GM12878 (cell line): ENCODE data around the gene CLEC14A. TPM values are rescaled to one million over a fixed set of nuclear protein-coding genes. Genes with fewer than 3 reads are reported as not detected.

Experiments
- ATAC-seq: fragments of 200-7000 bp; cut with Tn5 transposase; 3 replicates; pipeline ENCODE4 v1.9.1; 2020; ENCODE audit warnings: mild to moderate bottlenecking, moderate library complexity
- BruUV-seq: library from RNA; stranded (reverse); fragments of 400-500 nt; replicated peaks from 2 replicates; lab custom pipeline; 2021; lab: Mats Ljungman, UMichigan
- CTCF ChIA-PET: fragments of 300-600 bp; sonication (Branson Sonifier 250); formaldehyde crosslinking; extraction: SDS; loops from one replicate; lab custom pipeline; 2021; ENCODE audit warnings: inconsistent platforms; lab: Yijun Ruan, JAX
- POLR2A ChIA-PET: fragments of 350-600 bp; formaldehyde crosslinking; extraction: SDS; loops from one replicate; lab custom pipeline; 2021; ENCODE audit warnings: inconsistent platforms; lab: Charles Lee
- RAD21 ChIA-PET: fragments of 300-600 bp; sonication (Branson Sonifier 250); formaldehyde crosslinking; loops from one replicate; lab custom pipeline; 2023; ENCODE audit warnings: antibody characterized with exemption; ENCODE audit not compliant: unreplicated experiment; lab: Charles Lee
- SMC1A ChIA-PET: fragments of 300-600 bp; sonication (Branson Sonifier 250); formaldehyde crosslinking; loops from one replicate; lab custom pipeline; 2023; ENCODE audit not compliant: unreplicated experiment, uncharacterized antibody; lab: Charles Lee
- DNase-seq: peaks from one replicate; pipeline ENCODE4 v3.0.0-alpha.2; 2011; ENCODE audit warnings: low read depth, low spot score
- FAIRE-seq: peaks from 3 replicates; lab custom pipeline; 2011; peaks lifted over from hg19 to GRCh38; lab: Jason Lieb, UNC
- H2AFZ ChIP-seq: 2 replicates; pipeline ENCODE4 v1.6.0; 2011; ENCODE audit warnings: low read depth, low read length, control low read depth; ENCODE audit not compliant: control insufficient read depth
- H3K27ac ChIP-seq: 2 replicates; pipeline ENCODE4 v1.5.1; 2011; ENCODE audit warnings: control low read depth; ENCODE audit not compliant: control insufficient read depth, insufficient read depth
- H3K27me3 ChIP-seq, 2 experiments: replicated peaks in 1 of 2; 2 replicates each; pipeline versions ENCODE4 v1.6.0 to v1.6.1; 2011; ENCODE audit warnings: low read length in 1 of 2; ENCODE audit not compliant: control insufficient read depth in 2 of 2, insufficient read depth in 2 of 2
- H3K36me3 ChIP-seq, 2 experiments: 2 replicates each; pipeline ENCODE4 v1.5.1; 2011; ENCODE audit warnings: low read length in 1 of 2; ENCODE audit not compliant: control insufficient read depth in 2 of 2, insufficient read depth in 2 of 2
- H3K4me1 ChIP-seq: 2 replicates; pipeline ENCODE4 v1.6.1; 2011; ENCODE audit warnings: mild to moderate bottlenecking, low read length, moderate library complexity, mixed read lengths; ENCODE audit not compliant: control insufficient read depth, insufficient read depth
- H3K4me2 ChIP-seq: 2 replicates; pipeline ENCODE4 v1.6.0; 2011; ENCODE audit warnings: control low read depth; ENCODE audit not compliant: control insufficient read depth, insufficient read depth
- H3K4me3 ChIP-seq: fragments of 200-600 bp; sonication (generic); 2 replicates; pipeline ENCODE4 v1.5.1; 2016
- H3K79me2 ChIP-seq: 2 replicates; pipeline ENCODE4 v1.6.0; 2011; ENCODE audit warnings: low read length; ENCODE audit not compliant: control insufficient read depth, insufficient read depth
- H3K9ac ChIP-seq: 2 replicates; pipeline ENCODE4 v1.8.0; 2011; ENCODE audit warnings: low read length, control low read depth, mixed read lengths; ENCODE audit not compliant: control insufficient read depth, insufficient read depth
- H3K9me3 ChIP-seq: replicated peaks from 3 replicates; pipeline ENCODE4 v1.5.1; 2011; ENCODE audit warnings: mild to moderate bottlenecking, low read length; ENCODE audit not compliant: control insufficient read depth, insufficient read depth
- H4K20me1 ChIP-seq: 2 replicates; pipeline ENCODE4 v1.6.0; 2011; ENCODE audit not compliant: control insufficient read depth, insufficient read depth
- BHLHE40 ChIP-seq, 2 experiments: fragments of 450-650 bp in 1 of 2; IDR thresholded peaks; 2 replicates each; pipeline ENCODE4 v1.6.1; 2011 to 2017; ENCODE audit warnings: low read depth in 2 of 2, borderline replicate concordance in 1 of 2, improper control_type of control experiment in 1 of 2, low read length in 1 of 2, mild to moderate bottlenecking in 1 of 2
- CBX5 ChIP-seq: sonication (generic); IDR thresholded peaks from 2 replicates; pipeline ENCODE4 v1.6.1; 2016; ENCODE audit warnings: low read depth, moderate library complexity, mild to moderate bottlenecking, inconsistent platforms
- CREB1 ChIP-seq: IDR thresholded peaks from 2 replicates; pipeline ENCODE4 v1.6.1; 2012; ENCODE audit warnings: low read depth, mild to moderate bottlenecking, inconsistent platforms
- CREM ChIP-seq: IDR thresholded peaks from 2 replicates; pipeline ENCODE4 v1.6.1; 2014; ENCODE audit warnings: antibody characterized with exemption, low read depth
- EP300 ChIP-seq, 2 experiments: fragments of 150-350 bp in 1 of 2; IDR thresholded peaks; 2 replicates each; pipeline ENCODE4 v1.6.1; 2011 to 2012; ENCODE audit warnings: low read depth in 2 of 2, low read length in 2 of 2, borderline replicate concordance in 1 of 2, improper control_type of control experiment in 1 of 2, inconsistent platforms in 1 of 2; ENCODE audit not compliant: control insufficient read depth in 1 of 2
- EZH2 ChIP-seq: IDR thresholded peaks from 2 replicates; pipeline ENCODE4 v1.6.1; 2012; ENCODE audit warnings: low read depth, mild to moderate bottlenecking, control low read depth, inconsistent platforms, low read length, borderline replicate concordance; ENCODE audit not compliant: control insufficient read depth
- MXI1 ChIP-seq: fragments of 150-350 bp; IDR thresholded peaks from 2 replicates; pipeline ENCODE4 v1.6.1; 2011; ENCODE audit warnings: low read depth, mild to moderate bottlenecking, inconsistent platforms, low read length, improper control_type of control experiment
- NRF1 ChIP-seq: conservative IDR thresholded peaks from 2 replicates; pipeline ENCODE4 v1.6.1; 2011; ENCODE audit warnings: mild to moderate bottlenecking, low read depth, low read length, improper control_type of control experiment
- POLR2A ChIP-seq: IDR thresholded peaks from 2 replicates; pipeline ENCODE4 v1.6.1; 2011; ENCODE audit warnings: low read depth, mild to moderate bottlenecking, low read length
- RELA ChIP-seq: fragments of 450-650 bp; IDR thresholded peaks from 2 replicates; pipeline ENCODE4 v1.8.0; 2014; ENCODE audit warnings: borderline replicate concordance; ENCODE audit not compliant: partially characterized antibody
- SREBF2 ChIP-seq: IDR thresholded peaks from 2 replicates; pipeline ENCODE4 v1.6.1; 2012; ENCODE audit warnings: mild to moderate bottlenecking, low read length
- SRF ChIP-seq, 2 experiments: IDR thresholded peaks; 2 replicates each; pipeline ENCODE4 v1.6.1; 2011; ENCODE audit warnings: low read depth in 2 of 2, low read length in 2 of 2, mild to moderate bottlenecking in 1 of 2, moderate library complexity in 1 of 2
- YBX1 ChIP-seq: fragments of 450-650 bp; IDR thresholded peaks from 2 replicates; pipeline ENCODE4 v1.6.1; 2016; ENCODE audit warnings: antibody characterized with exemption
- ZZZ3 ChIP-seq: IDR thresholded peaks from 2 replicates; pipeline ENCODE4 v1.6.1; 2011; ENCODE audit warnings: low read depth; ENCODE audit not compliant: control insufficient read depth, insufficient read length
- WGBS: methylation state at CpG from one replicate; pipeline ENCODE4 v1.1.6; 2016; ENCODE audit warnings: low lambda C conversion rate; ENCODE audit not compliant: insufficient replicate concordance, insufficient coverage; ENCODE audit errors: missing lambda C conversion rate; 5-methylcytosine and 5-hydroxymethylcytosine counted together
- in situ Hi-C: fragments of 300-500 bp; cut with MboI; formaldehyde crosslinking; loops from 9 replicates; pipeline ENCODE4 v1.14.3; 2018; ENCODE audit warnings: mixed read lengths
- intact Hi-C: fragments of 100-400 bp; cut with micrococcal nuclease; formaldehyde crosslinking; loops from one replicate; pipeline ENCODE4 v1.14.2; 2022; ENCODE audit not compliant: unreplicated experiment
- polyA plus RNA-seq, 11 experiments: library from polyadenylated mRNA; depleted of rRNA in 4 of 11; unstranded in 6 of 11; stranded (reverse) in 5 of 11; fragments of >200 nt; fragmentation: Nextera tagmentation in 4 of 11; fragmentation: Illumina TruSeq in 1 of 11; extraction: Ambion mirVana in 4 of 11; extraction: Trizol in 1 of 11; gene quantifications; 1 replicate in 1 of 11; 2 replicates in 10 of 11; pipeline versions ENCODE4 v1.2.1 to v1.2.3, GENCODE V29; 2011 to 2016; ENCODE audit warnings: inconsistent platforms in 2 of 11, missing spikeins in 2 of 11, low read depth in 1 of 11
- total RNA-seq, 4 experiments: library from RNA; depleted of rRNA in 3 of 4; stranded (reverse); fragments of >200 nt in 3 of 4; fragmentation: Illumina TruSeq in 1 of 4; extraction: Trizol in 1 of 4; gene quantifications; 2 replicates each; pipeline versions ENCODE4 v1.2.1 to v1.2.3, GENCODE V29; 2013 to 2021
- TF ChIP-seq, protein P1 (sequence below): fragments of 450-650 bp; IDR thresholded peaks from 2 replicates; pipeline ENCODE4 v1.6.1; 2017; ENCODE audit warnings: mild to moderate bottlenecking, moderate library complexity
- TF ChIP-seq, protein P2 (sequence below): fragments of 450-650 bp; formaldehyde crosslinking; IDR thresholded peaks from 2 replicates; pipeline ENCODE4 v1.4.0; 2022; ENCODE audit warnings: mild to moderate bottlenecking, moderate library complexity

Gene CLEC14A
- total and polyA plus RNA-seq, 10 of the 15 experiments (the other 5 are each of a cell fraction or from before 2014, with no cell fraction given) = not detected

GRCh38 chr14:38252066-38252710, 3.7 kb downstream of the CLEC14A start:
- POLR2A ChIA-PET = no interaction called here
- Histone ChIP-seq H3K4me2 (no peak overlapping the region), H3K36me3 (no peaks in the 10 kb centered on the region), H3K79me2 (no peaks in the 10 kb centered on the region), H3K4me3 (no peak overlapping the region), H3K9ac (no peak overlapping the region), H3K4me1 (no peaks in the 10 kb centered on the region), H2AFZ (no peak overlapping the region), H3K27ac (no peak overlapping the region), H3K27me3 (no peaks in the 10 kb centered on the region), H3K9me3 (no peaks in the 10 kb centered on the region; the same call in 2 of the 3 replicates), H4K20me1 (no peaks in the 10 kb centered on the region)
- no TSS peak for BruUV-seq
- no peak for ATAC-seq
- in situ Hi-C loops = no loop called here
- FAIRE-seq = no peak
- intact Hi-C loops = no loop called here
- RAD21 ChIA-PET = no interaction called here
- CTCF ChIA-PET = no interaction called here
- SMC1A ChIA-PET = interaction anchor here (1.0 kb wide), 1 partner anchor 30 kb away, joined by 3 read pairs; no protein-coding TSS in a partner anchor
- 8% methylated on average over 4 of the region's 4 CpGs for WGBS
- DNase-seq = no peak
- TF ChIP-seq SREBF2 = no peak
- no peak for TF ChIP-seq CBX5
- no peak for TF ChIP-seq NRF1
- TF ChIP-seq ZZZ3 = no peak
- TF ChIP-seq MXI1 = no peak
- TF ChIP-seq POLR2A = no peak
- no peak for TF ChIP-seq YBX1
- TF ChIP-seq, protein P1, sequence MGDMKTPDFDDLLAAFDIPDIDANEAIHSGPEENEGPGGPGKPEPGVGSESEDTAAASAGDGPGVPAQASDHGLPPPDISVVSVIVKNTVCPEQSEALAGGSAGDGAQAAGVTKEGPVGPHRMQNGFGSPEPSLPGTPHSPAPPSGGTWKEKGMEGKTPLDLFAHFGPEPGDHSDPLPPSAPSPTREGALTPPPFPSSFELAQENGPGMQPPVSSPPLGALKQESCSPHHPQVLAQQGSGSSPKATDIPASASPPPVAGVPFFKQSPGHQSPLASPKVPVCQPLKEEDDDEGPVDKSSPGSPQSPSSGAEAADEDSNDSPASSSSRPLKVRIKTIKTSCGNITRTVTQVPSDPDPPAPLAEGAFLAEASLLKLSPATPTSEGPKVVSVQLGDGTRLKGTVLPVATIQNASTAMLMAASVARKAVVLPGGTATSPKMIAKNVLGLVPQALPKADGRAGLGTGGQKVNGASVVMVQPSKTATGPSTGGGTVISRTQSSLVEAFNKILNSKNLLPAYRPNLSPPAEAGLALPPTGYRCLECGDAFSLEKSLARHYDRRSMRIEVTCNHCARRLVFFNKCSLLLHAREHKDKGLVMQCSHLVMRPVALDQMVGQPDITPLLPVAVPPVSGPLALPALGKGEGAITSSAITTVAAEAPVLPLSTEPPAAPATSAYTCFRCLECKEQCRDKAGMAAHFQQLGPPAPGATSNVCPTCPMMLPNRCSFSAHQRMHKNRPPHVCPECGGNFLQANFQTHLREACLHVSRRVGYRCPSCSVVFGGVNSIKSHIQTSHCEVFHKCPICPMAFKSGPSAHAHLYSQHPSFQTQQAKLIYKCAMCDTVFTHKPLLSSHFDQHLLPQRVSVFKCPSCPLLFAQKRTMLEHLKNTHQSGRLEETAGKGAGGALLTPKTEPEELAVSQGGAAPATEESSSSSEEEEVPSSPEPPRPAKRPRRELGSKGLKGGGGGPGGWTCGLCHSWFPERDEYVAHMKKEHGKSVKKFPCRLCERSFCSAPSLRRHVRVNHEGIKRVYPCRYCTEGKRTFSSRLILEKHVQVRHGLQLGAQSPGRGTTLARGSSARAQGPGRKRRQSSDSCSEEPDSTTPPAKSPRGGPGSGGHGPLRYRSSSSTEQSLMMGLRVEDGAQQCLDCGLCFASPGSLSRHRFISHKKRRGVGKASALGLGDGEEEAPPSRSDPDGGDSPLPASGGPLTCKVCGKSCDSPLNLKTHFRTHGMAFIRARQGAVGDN = no peak
- TF ChIP-seq EZH2 = no peak
- TF ChIP-seq CREM = no peak
- no peak for TF ChIP-seq BHLHE40 (IDR thresholded peaks at IDR 0.05; ENCODE audit: borderline replicate concordance in 1 of 2, low read depth in 2 of 2, low read length in 1 of 2)
- TF ChIP-seq, protein P2, sequence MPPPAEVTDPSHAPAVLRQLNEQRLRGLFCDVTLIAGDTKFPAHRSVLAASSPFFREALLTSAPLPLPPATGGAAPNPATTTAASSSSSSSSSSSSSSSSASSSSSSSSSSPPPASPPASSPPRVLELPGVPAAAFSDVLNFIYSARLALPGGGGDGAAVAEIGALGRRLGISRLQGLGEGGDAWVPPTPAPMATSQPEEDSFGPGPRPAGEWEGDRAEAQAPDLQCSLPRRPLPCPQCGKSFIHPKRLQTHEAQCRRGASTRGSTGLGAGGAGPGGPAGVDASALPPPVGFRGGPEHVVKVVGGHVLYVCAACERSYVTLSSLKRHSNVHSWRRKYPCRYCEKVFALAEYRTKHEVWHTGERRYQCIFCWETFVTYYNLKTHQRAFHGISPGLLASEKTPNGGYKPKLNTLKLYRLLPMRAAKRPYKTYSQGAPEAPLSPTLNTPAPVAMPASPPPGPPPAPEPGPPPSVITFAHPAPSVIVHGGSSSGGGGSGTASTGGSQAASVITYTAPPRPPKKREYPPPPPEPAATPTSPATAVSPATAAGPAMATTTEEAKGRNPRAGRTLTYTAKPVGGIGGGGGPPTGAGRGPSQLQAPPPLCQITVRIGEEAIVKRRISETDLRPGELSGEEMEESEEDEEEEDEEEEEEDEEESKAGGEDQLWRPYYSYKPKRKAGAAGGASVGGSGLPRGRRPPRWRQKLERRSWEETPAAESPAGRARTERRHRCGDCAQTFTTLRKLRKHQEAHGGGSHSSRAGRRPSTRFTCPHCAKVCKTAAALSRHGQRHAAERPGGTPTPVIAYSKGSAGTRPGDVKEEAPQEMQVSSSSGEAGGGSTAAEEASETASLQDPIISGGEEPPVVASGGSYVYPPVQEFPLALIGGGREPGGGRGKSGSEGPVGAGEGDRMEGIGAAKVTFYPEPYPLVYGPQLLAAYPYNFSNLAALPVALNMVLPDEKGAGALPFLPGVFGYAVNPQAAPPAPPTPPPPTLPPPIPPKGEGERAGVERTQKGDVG (CRISPR knock-in tag) = no peak
- TF ChIP-seq EP300 (IDR thresholded peaks at IDR 0.05; ENCODE audit: borderline replicate concordance in 1 of 2, control insufficient read depth in 1 of 2, low read depth in 2 of 2, low read length in 2 of 2) = no peak
- TF ChIP-seq SRF (IDR thresholded peaks at IDR 0.05; ENCODE audit: low read depth in 2 of 2, low read length in 2 of 2) = no peak
- TF ChIP-seq CREB1 = no peak
- TF ChIP-seq RELA = no peak
